ENCODE measurements around the gene THOC1.

DNA sequence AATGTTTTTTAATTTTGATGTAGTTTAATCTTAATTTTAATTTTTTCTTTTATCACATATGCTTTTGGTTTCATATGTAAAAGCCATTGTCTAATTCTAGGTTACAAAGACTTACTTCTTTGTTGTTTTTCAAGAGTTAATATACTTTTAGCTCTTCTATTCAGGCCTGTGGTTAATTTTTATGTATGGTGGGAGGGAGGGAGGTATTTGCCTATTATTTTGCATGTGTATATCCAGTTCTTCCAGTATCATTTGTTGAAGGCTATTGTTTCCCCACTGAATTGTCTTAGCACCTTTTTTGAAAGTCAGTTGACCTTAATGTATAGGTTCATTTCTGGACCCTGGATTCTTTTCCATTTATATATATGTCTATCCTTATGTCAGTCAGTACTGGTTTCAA, 86.1 kb downstream of the THOC1 start:
- no peak for TF ChIP-seq EZH2 (IDR thresholded peaks at IDR 0.05; ENCODE audit: borderline replicate concordance, insufficient read depth, low read depth, low read length, poor library complexity, severe bottlenecking)
- TF ChIP-seq, protein P1, sequence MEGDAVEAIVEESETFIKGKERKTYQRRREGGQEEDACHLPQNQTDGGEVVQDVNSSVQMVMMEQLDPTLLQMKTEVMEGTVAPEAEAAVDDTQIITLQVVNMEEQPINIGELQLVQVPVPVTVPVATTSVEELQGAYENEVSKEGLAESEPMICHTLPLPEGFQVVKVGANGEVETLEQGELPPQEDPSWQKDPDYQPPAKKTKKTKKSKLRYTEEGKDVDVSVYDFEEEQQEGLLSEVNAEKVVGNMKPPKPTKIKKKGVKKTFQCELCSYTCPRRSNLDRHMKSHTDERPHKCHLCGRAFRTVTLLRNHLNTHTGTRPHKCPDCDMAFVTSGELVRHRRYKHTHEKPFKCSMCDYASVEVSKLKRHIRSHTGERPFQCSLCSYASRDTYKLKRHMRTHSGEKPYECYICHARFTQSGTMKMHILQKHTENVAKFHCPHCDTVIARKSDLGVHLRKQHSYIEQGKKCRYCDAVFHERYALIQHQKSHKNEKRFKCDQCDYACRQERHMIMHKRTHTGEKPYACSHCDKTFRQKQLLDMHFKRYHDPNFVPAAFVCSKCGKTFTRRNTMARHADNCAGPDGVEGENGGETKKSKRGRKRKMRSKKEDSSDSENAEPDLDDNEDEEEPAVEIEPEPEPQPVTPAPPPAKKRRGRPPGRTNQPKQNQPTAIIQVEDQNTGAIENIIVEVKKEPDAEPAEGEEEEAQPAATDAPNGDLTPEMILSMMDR (IDR thresholded peaks at IDR 0.05) = no peak
